Choroid plexus epithelial cell (primary cell): ENCODE results near the gene TSR3.
A peak's percentile ranks its signal among the peaks of the same experiment; 100 is the strongest.

ENCODE experiments used
- DNase-seq: peaks from one replicate; pipeline ENCODE4 v3.0.0-alpha.2; 2010; ENCODE audit warnings: low read depth
- H3K4me3 ChIP-seq: 2 replicates; pipeline ENCODE4 v1.5.1; 2011; ENCODE audit warnings: low read depth, mild to moderate bottlenecking, control low read depth, low read length, moderate library complexity
- TF ChIP-seq, protein P1 (sequence below): conservative IDR thresholded peaks from 2 replicates; pipeline ENCODE4 v1.5.1; 2011; ENCODE audit warnings: low read depth, mild to moderate bottlenecking, control low read depth, inconsistent platforms, low read length, moderate library complexity

The TSR3 gene

GRCh38 chr16:1351582-1352362 is at the start of gene TSR3, which contains the start of gene GNPTG:
Gene TSR3, minus strand, starts transcription at chr16:1351878. Its CDS starts 74 bp downstream, at chr16:1351804.
Gene GNPTG, plus strand, starts transcription at chr16:1351931. Its CDS starts 35 bp downstream, at chr16:1351966.
- H3K4me3 ChIP-seq = peak within 1 kb of the TSS; percentile 89
- TF ChIP-seq, protein P1, sequence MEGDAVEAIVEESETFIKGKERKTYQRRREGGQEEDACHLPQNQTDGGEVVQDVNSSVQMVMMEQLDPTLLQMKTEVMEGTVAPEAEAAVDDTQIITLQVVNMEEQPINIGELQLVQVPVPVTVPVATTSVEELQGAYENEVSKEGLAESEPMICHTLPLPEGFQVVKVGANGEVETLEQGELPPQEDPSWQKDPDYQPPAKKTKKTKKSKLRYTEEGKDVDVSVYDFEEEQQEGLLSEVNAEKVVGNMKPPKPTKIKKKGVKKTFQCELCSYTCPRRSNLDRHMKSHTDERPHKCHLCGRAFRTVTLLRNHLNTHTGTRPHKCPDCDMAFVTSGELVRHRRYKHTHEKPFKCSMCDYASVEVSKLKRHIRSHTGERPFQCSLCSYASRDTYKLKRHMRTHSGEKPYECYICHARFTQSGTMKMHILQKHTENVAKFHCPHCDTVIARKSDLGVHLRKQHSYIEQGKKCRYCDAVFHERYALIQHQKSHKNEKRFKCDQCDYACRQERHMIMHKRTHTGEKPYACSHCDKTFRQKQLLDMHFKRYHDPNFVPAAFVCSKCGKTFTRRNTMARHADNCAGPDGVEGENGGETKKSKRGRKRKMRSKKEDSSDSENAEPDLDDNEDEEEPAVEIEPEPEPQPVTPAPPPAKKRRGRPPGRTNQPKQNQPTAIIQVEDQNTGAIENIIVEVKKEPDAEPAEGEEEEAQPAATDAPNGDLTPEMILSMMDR = no peak
- peak; percentile 94 for DNase-seq

- DNase-seq = no peak
- TF ChIP-seq, protein P1 = no peak
- no peak overlapping the region for H3K4me3 ChIP-seq
Observed at GRCh38 chr16:1401061-1401757, 49.5 kb upstream of the TSR3 start.

DNA sequence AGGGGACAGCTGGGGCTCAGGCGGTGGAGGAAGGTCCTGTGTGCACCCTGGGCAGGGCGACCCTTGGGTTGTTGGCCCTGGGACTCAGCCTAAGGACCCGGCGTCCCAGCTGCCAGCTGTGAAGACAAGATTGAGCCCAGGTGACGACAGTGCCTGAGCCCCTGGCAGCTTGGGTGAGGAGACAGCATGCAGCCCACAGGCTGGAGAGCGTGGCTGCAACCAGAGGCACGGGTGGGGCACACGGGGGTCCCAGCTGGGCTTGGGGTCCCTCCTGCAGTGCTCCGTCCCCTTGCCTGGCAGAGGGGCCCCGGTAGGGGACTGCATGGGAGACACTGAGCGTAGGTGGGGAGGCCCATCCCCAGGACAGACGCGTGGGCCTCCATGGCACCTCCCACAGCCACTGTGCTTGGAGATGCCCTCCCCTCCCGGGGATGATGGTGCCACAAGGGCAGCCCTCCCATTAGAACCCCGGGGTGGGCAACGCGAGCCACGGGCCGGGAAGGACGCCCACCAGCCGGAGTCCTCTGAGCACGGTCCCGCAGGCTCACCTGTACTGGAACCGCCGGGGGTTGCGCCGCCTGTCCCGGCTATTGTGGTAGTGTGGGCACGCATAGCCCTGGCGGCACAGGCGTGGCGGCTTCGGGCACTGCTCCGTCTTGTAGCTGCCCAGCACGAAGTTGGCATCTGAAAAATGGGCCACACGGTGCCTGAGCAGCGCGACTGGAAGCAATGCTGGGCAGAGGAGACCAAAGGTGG is 47.3 kb upstream of the TSR3 start:
- DNase-seq = no peak
- H3K4me3 ChIP-seq = no peak overlapping the region

DNA sequence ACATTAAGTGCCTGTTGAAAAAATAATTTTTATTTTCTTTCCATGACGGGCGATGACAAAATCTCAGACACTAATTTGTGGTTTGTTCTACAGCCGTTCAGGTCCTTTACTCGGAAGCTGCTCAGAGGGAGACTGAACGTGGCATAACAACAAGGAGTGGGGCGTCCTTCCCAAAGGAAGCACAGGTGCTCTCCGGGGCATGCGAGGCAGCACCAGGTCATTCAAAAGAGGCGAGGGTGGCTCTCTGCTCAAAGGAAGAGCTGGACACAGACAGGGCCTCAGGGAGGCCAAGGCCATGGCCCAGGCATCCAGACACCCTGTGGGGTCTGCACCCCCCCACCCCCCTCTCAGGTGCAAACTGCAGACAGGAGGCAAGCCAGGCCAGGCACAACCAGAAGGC is 46.7 kb upstream of the TSR3 start:
- H3K4me3 ChIP-seq = no peak overlapping the region
- DNase-seq = no peak
- TF ChIP-seq, protein P1 = no peak

More for the DNA sequence above, 47.3 kb upstream of the TSR3 start:
- TF ChIP-seq, protein P1 = no peak

DNA sequence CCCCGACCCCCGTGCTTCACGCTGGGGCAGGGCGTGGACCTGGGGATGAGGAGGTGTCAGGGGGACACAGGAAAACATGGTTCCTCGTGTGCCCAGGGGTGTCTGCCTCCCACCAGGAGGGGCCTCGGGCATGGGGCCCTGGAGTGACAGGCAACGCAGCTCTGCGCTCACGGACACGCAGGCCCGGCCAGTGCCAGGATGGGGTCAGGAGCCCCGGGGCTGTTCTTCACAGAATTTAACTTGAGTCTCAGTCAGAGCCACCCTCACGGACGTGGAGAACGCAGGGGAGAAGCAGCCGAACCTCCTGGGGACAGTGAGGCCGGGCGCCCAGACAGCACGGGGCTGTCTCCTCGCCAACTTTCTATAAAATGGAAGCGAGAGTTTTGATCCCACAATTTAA is 46.1 kb upstream of the TSR3 start:
- no peak for DNase-seq
- H3K4me3 ChIP-seq = no peak overlapping the region
- TF ChIP-seq, protein P1 = no peak

- no peak for DNase-seq
- no peak overlapping the region for H3K4me3 ChIP-seq
- TF ChIP-seq, protein P1 = no peak
Observed at GRCh38 chr16:1395444-1396031, 43.9 kb upstream of the TSR3 start.
